ENCODE data around the gene ARTN.

The ARTN gene

GRCh38 chr1:43947061-43947873 is 13.7 kb downstream of the ARTN start:
- Histone ChIP-seq H3K27me3 (no peaks in the 10 kb centered on the region), H3K4me3 (ENCODE audit: low read depth, low read length) (peak overlapping the region; percentile 80), H3K4me1 (no peaks in the 10 kb centered on the region), H3K9me3 (no peaks in the 10 kb centered on the region), H3K36me3 (no peaks in the 10 kb centered on the region; the same call in 1 of the 2 replicates)
- no peak for TF ChIP-seq CTCF (IDR thresholded peaks at IDR 0.05; ENCODE audit: low read depth, low read length)
- DNase-seq: no peak

GRCh38 chr1:43947874-43948437 is 14.4 kb downstream of the ARTN start:
- no peaks in the 10 kb centered on the region for H3K27me3 ChIP-seq
- no peaks in the 10 kb centered on the region for H3K9me3 ChIP-seq
- no peaks in the 10 kb centered on the region for H3K4me1 ChIP-seq
- peak; percentile 30 for DNase-seq
- TF ChIP-seq CTCF (IDR thresholded peaks at IDR 0.05; ENCODE audit: low read depth, low read length): no peak
- H3K4me3 ChIP-seq (ENCODE audit: low read depth, low read length): peak overlapping the region; percentile 80
- H3K36me3 ChIP-seq: no peaks in the 10 kb centered on the region; the same call in 1 of the 2 replicates

- H3K36me3 ChIP-seq: no peaks in the 10 kb centered on the region; the same call in 1 of the 2 replicates
- no peak for TF ChIP-seq CTCF (IDR thresholded peaks at IDR 0.05; ENCODE audit: low read depth, low read length)
- no peaks in the 10 kb centered on the region for H3K27me3 ChIP-seq
- no peaks in the 10 kb centered on the region for H3K4me1 ChIP-seq
- H3K9me3 ChIP-seq: no peaks in the 10 kb centered on the region
- H3K4me3 ChIP-seq (ENCODE audit: low read depth, low read length): no peak overlapping the region
- DNase-seq: no peak
These were observed 16.1 kb downstream of the ARTN start for GRCh38 chr1:43949678-43950077.

- no peak for TF ChIP-seq CTCF (IDR thresholded peaks at IDR 0.05; ENCODE audit: low read depth, low read length)
- Histone ChIP-seq H3K4me3 (ENCODE audit: low read depth, low read length) (no peak overlapping the region), H3K4me1 (no peaks in the 10 kb centered on the region), H3K9me3 (no peaks in the 10 kb centered on the region), H3K27me3 (no peaks in the 10 kb centered on the region), H3K36me3 (no peaks in the 10 kb centered on the region; the same call in 1 of the 2 replicates)
- no peak for DNase-seq
These were observed 17.7 kb downstream of the ARTN start for GRCh38 chr1:43951021-43951985.

GRCh38 chr1:43952731-43953346 is 19.2 kb downstream of the ARTN start:
- H3K36me3 ChIP-seq: peaks cover 3% of the 10 kb centered on the region; the same call in 1 of the 2 replicates
- no peak overlapping the region for H3K4me3 ChIP-seq (ENCODE audit: low read depth, low read length)
- TF ChIP-seq CTCF (IDR thresholded peaks at IDR 0.05; ENCODE audit: low read depth, low read length): no peak
- no peak for DNase-seq
- H3K4me1 ChIP-seq: no peaks in the 10 kb centered on the region
- no peaks in the 10 kb centered on the region for H3K27me3 ChIP-seq
- H3K9me3 ChIP-seq: no peaks in the 10 kb centered on the region

All from BE2C (cell line).